Activated CD4-positive, alpha-beta T cell treated with anti-CD3 and anti-CD28 coated beads, Interleukin-2, Interleukin-6, amounts not matched to agents 100 ng/mL and 50 ng/mL, durations not matched to agents 16 hours and 8 hours (primary cell): ENCODE measurements around the gene PIP5KL1.
"Not testable (repeated sequence)": the region's sequence is repeated elsewhere in the genome, so short reads cannot be mapped to it uniquely, and the experiment has no call there.

Experiments used
- DNase-seq: peaks from one replicate; pipeline ENCODE4 v3.0.0-alpha.2; 2020

Gene PIP5KL1

DNA sequence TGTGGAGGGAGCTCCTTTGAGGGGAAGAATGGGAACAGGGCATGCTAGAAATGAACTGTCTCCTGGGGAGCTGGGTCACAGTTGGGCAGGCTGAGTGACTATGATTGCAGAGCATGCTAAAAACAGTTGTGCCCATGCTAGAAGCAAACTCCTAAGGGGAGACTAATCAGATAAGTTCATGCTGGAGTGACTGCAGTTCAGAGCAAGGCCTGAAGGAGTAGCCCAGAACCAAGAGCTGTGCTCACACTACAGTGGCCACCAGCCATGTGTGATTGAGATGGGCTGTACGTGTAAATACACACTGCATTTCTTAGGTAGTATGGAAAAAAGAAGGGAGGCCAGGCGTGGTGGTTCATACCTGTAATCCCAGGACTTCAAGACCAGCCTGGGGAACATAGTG lies 42.8 kb downstream of the PIP5KL1 start:
- DNase-seq = no peak

- no peak for DNase-seq
Observed at GRCh38 chr9:127886401-127886972, 44.1 kb downstream of the PIP5KL1 start.

DNA sequence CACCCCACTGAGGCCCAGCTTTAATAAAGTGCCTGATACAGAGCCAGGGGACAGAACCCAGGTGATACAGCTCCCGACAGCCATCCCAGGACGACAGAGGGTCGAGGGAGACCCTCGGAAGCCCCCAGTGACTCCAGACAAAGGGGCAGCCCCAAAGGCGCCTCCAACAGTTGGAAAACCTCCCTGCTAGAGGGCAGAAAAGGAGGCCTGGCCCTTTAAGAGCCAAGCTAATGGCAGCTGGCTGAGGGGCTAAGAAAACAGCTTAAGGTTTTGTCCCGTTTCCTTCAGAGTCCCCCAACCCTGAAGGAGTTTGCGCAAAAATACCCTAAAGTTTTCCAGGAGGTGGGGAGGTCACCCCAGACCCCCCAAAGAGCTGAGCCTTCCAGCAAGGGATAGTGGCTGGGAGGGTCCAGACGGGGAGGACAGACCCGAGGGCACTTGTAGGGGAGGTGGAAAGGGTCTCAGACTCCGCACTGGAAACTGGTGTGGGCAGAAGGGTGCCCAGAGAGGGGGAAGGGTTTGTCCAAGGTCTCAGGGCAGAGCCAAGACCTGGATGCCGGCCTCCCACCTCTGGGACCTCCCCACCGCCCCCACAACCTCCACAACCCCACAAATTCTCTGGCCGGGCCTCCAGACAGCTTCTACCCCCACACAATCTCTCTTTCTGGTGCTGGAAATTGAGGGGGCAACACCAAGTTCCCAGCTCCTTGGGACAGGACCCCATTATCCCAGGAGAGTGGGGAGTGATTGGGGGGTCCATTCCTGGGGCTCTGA lies 44.9 kb downstream of the PIP5KL1 start:
- DNase-seq = no peak

DNA sequence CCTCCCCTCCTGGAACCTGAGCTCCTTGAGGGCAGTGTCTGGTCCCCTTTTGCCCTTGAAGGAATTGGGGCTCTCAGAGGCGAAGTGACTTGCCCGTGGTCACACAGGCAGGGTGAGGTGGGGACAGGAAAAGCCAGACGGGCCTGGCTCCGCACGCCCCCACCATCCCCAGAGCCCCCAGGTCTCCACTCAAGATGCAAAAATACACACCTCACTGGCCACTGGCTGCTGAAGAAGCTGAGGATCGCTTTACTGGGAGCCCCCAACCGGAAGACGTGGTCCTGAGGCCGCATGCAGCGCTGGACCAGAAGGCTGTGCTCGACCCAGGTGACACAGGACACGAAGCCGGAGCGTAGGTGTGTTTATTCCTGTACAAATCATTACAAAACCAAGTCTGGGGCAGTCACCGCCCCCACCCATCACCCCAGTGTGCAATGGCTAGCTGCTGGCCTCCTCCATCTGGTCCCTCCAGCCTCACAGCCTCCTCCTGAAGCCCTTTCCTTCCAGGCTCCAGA lies 45.5 kb downstream of the PIP5KL1 start:
- no peak for DNase-seq

DNA sequence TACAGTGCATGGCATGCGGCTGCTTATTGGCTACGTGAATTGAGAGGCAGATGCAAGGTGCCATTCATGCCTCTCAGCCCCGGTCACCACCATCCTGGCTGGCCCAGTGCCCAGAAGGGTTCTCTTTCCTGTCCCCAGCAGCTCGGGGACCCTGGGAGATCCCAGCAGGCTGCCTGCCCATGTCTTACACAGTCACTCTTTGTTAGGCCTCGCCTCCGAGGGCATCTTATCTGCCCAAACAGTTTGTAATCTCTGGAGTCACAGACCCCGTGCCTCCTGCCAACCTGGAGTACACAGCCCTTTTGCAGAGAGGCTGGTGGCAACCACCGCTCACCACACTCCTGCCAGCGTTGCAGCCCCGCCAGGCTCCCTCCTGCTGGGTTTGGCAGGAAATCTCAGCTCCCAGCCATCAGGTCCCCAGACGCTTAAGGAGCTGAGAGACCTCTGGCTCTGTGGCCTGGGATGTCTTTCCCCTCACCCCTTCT lies 46.1 kb downstream of the PIP5KL1 start:
- DNase-seq = no peak

- DNase-seq = no peak
Observed at GRCh38 chr9:127883959-127884358, 46.6 kb downstream of the PIP5KL1 start.

DNA sequence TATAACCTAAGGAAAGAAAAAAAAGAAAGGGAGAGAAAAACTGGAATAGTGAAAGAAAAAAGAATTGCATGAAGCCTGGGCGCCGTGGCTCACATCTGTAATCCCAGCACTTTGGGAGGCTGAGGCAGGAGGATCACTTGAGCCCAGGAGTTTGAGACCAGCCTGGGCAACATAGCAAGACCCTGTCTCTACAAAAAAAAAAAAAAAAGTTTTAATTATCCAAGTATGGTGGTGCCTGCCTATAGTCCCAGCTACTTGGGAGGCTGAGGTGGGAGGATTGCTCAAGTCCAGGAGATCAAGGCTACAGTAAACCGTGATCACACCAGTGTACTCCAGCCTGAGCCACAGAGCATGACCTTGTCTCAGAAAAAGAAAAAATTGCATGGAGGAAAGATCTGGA lies 48.9 kb downstream of the PIP5KL1 start:
- DNase-seq = not testable (repeated sequence)

- DNase-seq = no peak
Observed at GRCh38 chr9:127880143-127880542, 50.4 kb downstream of the PIP5KL1 start.

GRCh38 chr9:127878652-127879390 lies 51.8 kb downstream of the PIP5KL1 start:
- DNase-seq = no peak

- no peak for DNase-seq
Observed at GRCh38 chr9:127878001-127878651, 52.5 kb downstream of the PIP5KL1 start.

DNA sequence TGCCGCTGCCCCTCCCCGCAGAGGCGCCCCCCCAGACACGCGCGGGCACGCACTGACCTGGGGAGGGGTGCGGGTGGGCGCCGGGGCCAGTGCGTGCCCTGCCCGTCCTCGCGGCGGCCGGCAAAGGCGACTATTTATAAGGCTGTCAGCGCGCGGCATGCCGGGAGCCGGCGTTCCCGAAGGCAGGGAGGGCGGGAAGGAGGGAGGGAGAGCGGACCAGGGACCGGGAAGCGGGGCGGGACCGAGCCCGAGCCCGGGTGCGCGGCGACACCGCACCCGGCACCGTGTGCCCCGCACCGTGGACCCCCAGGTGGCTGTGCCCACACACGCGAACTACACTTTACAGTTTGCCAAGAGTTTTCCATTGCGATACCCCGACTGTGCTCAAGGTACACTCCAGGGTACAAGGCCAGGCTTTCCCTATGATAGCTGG lies 53.0 kb downstream of the PIP5KL1 start, which contains the start of gene AK1:
TSS of gene AK1 (minus strand) at position 110 of the 433 bp plus-strand sequence. CDS start 3,058 bp downstream, outside the sequence.
- DNase-seq = no peak

GRCh38 chr9:127876764-127877562 lies 53.6 kb downstream of the PIP5KL1 start:
- no peak for DNase-seq

- no peak for DNase-seq
Observed at GRCh38 chr9:127876026-127876763, 54.4 kb downstream of the PIP5KL1 start.

DNA sequence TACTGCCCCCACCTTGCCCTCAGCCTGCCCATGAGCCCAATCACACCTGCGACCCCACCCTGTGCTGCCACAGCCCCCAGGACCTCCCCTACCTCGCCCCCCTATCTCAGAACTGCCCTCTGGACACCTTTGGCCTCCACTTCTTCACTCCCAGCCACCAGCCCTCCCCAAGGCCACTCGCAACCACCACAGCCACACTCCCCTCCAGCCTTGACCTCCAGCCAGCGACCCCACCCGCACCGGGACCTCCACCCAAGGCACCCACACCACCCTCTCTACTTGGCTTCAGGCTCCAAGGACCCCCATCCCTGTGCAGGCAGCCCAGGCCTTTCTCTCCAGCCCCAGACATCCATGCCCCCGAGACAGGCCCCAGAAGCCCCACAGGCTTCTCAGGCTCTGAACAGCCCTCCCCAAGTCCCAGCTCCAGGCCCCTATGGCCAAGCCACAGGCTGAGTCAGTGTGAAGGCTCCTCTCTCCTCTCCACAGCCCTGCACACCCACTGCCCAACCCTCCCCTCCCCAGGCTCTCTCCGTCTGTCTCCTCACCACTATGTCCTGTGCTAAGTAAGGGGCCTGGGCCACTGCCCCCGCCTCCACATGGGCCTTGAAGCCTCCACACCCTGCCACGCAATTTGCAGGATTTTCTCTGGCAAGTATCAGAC lies 55.1 kb downstream of the PIP5KL1 start:
- no peak for DNase-seq

- no peak for DNase-seq
Observed at GRCh38 chr9:127874301-127875221, 56.0 kb downstream of the PIP5KL1 start.

DNA sequence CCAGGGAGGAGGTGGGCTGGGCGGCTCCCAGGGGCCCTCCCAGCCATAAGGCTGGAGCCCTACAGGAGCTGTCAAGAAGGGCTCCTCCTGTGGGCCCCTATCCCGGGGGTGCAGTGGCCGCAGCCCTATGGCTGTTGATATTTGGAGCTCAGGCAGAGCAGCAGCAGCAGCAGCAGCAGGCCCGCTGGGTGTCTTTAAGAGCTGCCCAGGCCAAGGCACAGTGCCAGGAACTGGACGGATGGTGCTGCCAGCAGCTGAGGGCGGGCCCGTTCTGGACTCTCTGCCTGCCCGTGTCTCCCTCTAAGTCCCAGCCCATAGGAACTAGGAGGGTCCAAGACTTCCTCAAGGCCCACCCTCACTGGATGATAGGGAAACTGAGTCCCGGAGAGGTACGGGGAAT lies 56.7 kb downstream of the PIP5KL1 start:
- no peak for DNase-seq

- DNase-seq = no peak
Observed at GRCh38 chr9:127873223-127873691, 57.3 kb downstream of the PIP5KL1 start.

- no peak for DNase-seq
Observed at GRCh38 chr9:127872369-127873222, 58.0 kb downstream of the PIP5KL1 start.
